H9 (cell line): Measurements from ENCODE around the gene LRFN2. TPM values are rescaled to one million over a fixed set of nuclear protein-coding genes. Genes with fewer than 3 reads are reported as not detected.

Experiments used
- DNase-seq: peaks from one replicate; pipeline ENCODE4 v3.0.0-alpha.2; 2017
- H2AFZ ChIP-seq: one replicate; pipeline ENCODE4 v1.6.1; 2013; ENCODE audit warnings: mild to moderate bottlenecking, low read length, control low read depth, moderate library complexity
- H2AK5ac ChIP-seq: 2 replicates; pipeline ENCODE4 v1.6.1; 2013; ENCODE audit warnings: low read length, control low read depth, mixed read lengths; ENCODE audit not compliant: insufficient read length
- H2BK120ac ChIP-seq: one replicate; pipeline ENCODE4 v1.6.1; 2013; ENCODE audit warnings: low read depth, mild to moderate bottlenecking, low read length, control low read depth, inconsistent platforms; ENCODE audit not compliant: poor library complexity, severe bottlenecking
- H2BK12ac ChIP-seq: 2 replicates; pipeline ENCODE4 v1.6.1; 2013; ENCODE audit warnings: low read length, control low read depth, mixed read lengths, low read depth; ENCODE audit not compliant: insufficient read length
- H2BK15ac ChIP-seq: 2 replicates; pipeline ENCODE4 v1.6.1; 2013; ENCODE audit warnings: low read depth, low read length, control low read depth
- H2BK20ac ChIP-seq: one replicate; pipeline ENCODE4 v1.6.1; 2013; ENCODE audit warnings: low read depth, mild to moderate bottlenecking, low read length, control low read depth, inconsistent platforms; ENCODE audit not compliant: poor library complexity, severe bottlenecking
- H2BK5ac ChIP-seq: 2 replicates; pipeline ENCODE4 v1.6.1; 2013; ENCODE audit warnings: low read length, control low read depth, mixed read lengths; ENCODE audit not compliant: insufficient read length
- H3K14ac ChIP-seq: 2 replicates; pipeline ENCODE4 v1.6.1; 2013; ENCODE audit warnings: low read length, control low read depth; ENCODE audit not compliant: insufficient read depth
- H3K18ac ChIP-seq: 2 replicates; pipeline ENCODE4 v1.6.1; 2013; ENCODE audit warnings: low read depth, mild to moderate bottlenecking, mixed read lengths, low read length, control low read depth; ENCODE audit not compliant: insufficient read length
- H3K23ac ChIP-seq: 2 replicates; pipeline ENCODE4 v1.6.1; 2013; ENCODE audit warnings: low read length, control low read depth, mixed read lengths, low read depth; ENCODE audit not compliant: insufficient read length
- H3K23me2 ChIP-seq: 2 replicates; pipeline ENCODE4 v1.6.1; 2013; ENCODE audit warnings: low read depth, mild to moderate bottlenecking, mixed read lengths, low read length, control low read depth; ENCODE audit not compliant: insufficient read length, poor library complexity, severe bottlenecking
- H3K27ac ChIP-seq: 2 replicates; pipeline ENCODE4 v1.5.1; 2013; ENCODE audit warnings: low read length, control low read depth, mixed read lengths, low read depth; ENCODE audit not compliant: insufficient read length
- H3K27me3 ChIP-seq: 2 replicates; pipeline ENCODE4 v1.6.1; 2013; ENCODE audit warnings: low read length, control low read depth, inconsistent platforms; ENCODE audit not compliant: insufficient read depth
- H3K4ac ChIP-seq: 2 replicates; pipeline ENCODE4 v1.6.1; 2013; ENCODE audit warnings: low read depth, mild to moderate bottlenecking, control low read depth, inconsistent platforms, low read length, moderate library complexity
- H3K4me1 ChIP-seq: 2 replicates; pipeline ENCODE4 v1.6.1; 2013; ENCODE audit warnings: low read length, control low read depth, inconsistent platforms; ENCODE audit not compliant: insufficient read depth
- H3K4me2 ChIP-seq: 2 replicates; pipeline ENCODE4 v1.6.1; 2013; ENCODE audit warnings: low read length, control low read depth, mixed read lengths; ENCODE audit not compliant: insufficient read length, insufficient read depth
- H3K56ac ChIP-seq: 2 replicates; pipeline ENCODE4 v1.6.1; 2013; ENCODE audit warnings: low read depth, mild to moderate bottlenecking, mixed read lengths, low read length, control low read depth; ENCODE audit not compliant: insufficient read length
- H3K79me1 ChIP-seq: 2 replicates; pipeline ENCODE4 v1.6.1; 2013; ENCODE audit warnings: low read depth, mild to moderate bottlenecking, moderate library complexity, low read length, control low read depth, inconsistent platforms; ENCODE audit not compliant: insufficient read depth, poor library complexity, severe bottlenecking
- H3K79me2 ChIP-seq: 2 replicates; pipeline ENCODE4 v1.6.1; 2013; ENCODE audit warnings: low read length, control low read depth, inconsistent platforms; ENCODE audit not compliant: insufficient read depth
- H3K9ac ChIP-seq: 2 replicates; pipeline ENCODE4 v1.6.1; 2013; ENCODE audit warnings: low read length, control low read depth, mixed read lengths; ENCODE audit not compliant: insufficient read length; ENCODE audit errors: extremely low read depth
- H3K9me3 ChIP-seq: one replicate; pipeline ENCODE4 v1.6.1; 2013; ENCODE audit warnings: low read depth, low read length, inconsistent platforms; ENCODE audit not compliant: control insufficient read depth
- H3T11ph ChIP-seq: one replicate; pipeline ENCODE4 v1.6.1; 2013; ENCODE audit warnings: mild to moderate bottlenecking, low read length, control low read depth, inconsistent platforms
- H4K20me1 ChIP-seq: one replicate; pipeline ENCODE4 v1.6.1; 2013; ENCODE audit not compliant: control insufficient read depth, insufficient read length, insufficient read depth
- H4K5ac ChIP-seq: 2 replicates; pipeline ENCODE4 v1.6.1; 2013; ENCODE audit warnings: low read depth, mild to moderate bottlenecking, mixed read lengths, low read length, control low read depth; ENCODE audit not compliant: insufficient read length
- H4K8ac ChIP-seq: replicated peaks from 2 replicates; pipeline ENCODE4 v1.6.1; 2013; ENCODE audit warnings: low read length, control low read depth, mixed read lengths, low read depth; ENCODE audit not compliant: insufficient read length
- H4K91ac ChIP-seq: 2 replicates; pipeline ENCODE4 v1.6.1; 2013; ENCODE audit warnings: low read depth, mild to moderate bottlenecking, moderate library complexity, mixed read lengths, low read length, control low read depth; ENCODE audit not compliant: insufficient read length
- H3K27ac Mint-ChIP-seq, 3 experiments: 2 replicates in 2 of 3; 3 replicates in 1 of 3; pipeline ENCODE4 v1.8.0; 2020 to 2021; ENCODE audit warnings: mixed read lengths in 3 of 3, mild to moderate bottlenecking in 1 of 3, moderate library complexity in 1 of 3
- H3K27me3 Mint-ChIP-seq: 2 replicates; pipeline ENCODE4 v1.8.0; 2021; ENCODE audit warnings: low read depth, mild to moderate bottlenecking, moderate library complexity, mixed read lengths
- H3K36me3 Mint-ChIP-seq, 3 experiments: 2 replicates in 2 of 3; 3 replicates in 1 of 3; pipeline ENCODE4 v1.8.0; 2020 to 2021; ENCODE audit warnings: low read depth in 3 of 3, mixed read lengths in 3 of 3; ENCODE audit not compliant: insufficient read depth in 1 of 3
- H3K4me1 Mint-ChIP-seq, 2 experiments: 2 replicates each; pipeline ENCODE4 v1.8.0; 2020; ENCODE audit warnings: mixed read lengths in 2 of 2
- H3K4me3 Mint-ChIP-seq, 2 experiments: 2 replicates in 1 of 2; 3 replicates in 1 of 2; pipeline ENCODE4 v1.8.0; 2020 to 2021; ENCODE audit warnings: mild to moderate bottlenecking in 2 of 2, mixed read lengths in 2 of 2, moderate library complexity in 1 of 2
- H3K9me3 Mint-ChIP-seq, 2 experiments: 2 replicates in 1 of 2; 3 replicates in 1 of 2; pipeline ENCODE4 v1.8.0; 2020; ENCODE audit warnings: mild to moderate bottlenecking in 2 of 2, mixed read lengths in 2 of 2, moderate library complexity in 1 of 2
- CTCF ChIP-seq: fragments of 200-600 bp; sonication (generic); conservative IDR thresholded peaks from 3 replicates; pipeline ENCODE4 v1.8.0; 2021; ENCODE audit warnings: antibody characterized with exemption, mild to moderate bottlenecking
- WGBS: extraction: QIAGEN DNeasy Blood & Tissue Kit; methylation state at CpG from one replicate; pipeline ENCODE4 v1.1.7; 2013; ENCODE audit warnings: missing lambda C conversion rate, low lambda C conversion rate, mixed read lengths; ENCODE audit not compliant: insufficient read length; ENCODE audit errors: extremely low coverage; 5-methylcytosine and 5-hydroxymethylcytosine counted together
- total RNA-seq: library from RNA; stranded (reverse); gene quantifications from 2 replicates; pipeline ENCODE4 v1.2.1, GENCODE V29; 2021

The LRFN2 gene
- total RNA-seq, 1 experiment from 2014 or later, result 0.11 TPM

DNA sequence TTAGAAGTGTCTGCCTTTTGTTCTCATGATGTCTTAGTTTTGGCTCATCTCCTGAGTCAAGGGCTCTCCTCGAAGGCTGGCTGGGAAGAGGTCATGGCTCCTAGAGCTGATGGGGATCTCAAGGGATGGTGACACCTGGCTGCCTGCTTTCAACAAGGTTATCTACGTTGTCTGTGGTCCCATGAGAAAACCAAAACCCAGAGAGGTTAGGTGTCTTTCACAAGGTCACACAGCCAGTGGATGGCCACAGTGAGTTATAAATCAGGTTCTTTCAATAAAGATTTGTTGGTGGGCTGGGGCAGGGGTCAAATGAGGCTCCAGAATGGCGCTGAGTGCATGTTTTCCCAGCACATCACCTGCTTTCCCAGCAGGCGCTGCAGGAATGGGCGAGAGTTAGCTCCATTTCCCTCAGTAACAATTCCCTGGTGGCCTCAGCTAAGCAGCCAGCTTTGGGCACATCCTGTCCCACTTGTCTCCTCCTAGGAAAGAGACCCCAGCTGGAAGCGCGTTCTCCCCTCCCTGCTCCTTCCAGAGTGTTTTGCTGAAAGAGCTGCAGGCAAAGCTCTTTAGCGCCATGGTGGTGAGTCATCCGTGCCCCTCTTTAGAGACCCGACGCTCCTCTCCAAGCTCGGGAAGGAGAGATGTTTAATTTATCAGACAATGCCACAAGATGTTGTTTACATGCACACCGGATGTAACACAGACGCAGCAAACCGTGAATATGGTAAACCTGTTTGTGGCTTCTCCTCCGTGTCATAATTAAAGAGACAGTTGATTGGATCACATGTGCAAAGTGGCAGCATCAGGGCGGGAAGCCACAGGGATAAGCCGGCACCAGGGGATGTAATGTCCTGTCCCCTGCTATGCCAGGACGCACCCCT is 109.7 kb downstream of the LRFN2 start:
- Histone ChIP-seq H3K18ac (no peak overlapping the region), H3K27me3 (no peaks in the 10 kb centered on the region), H4K5ac (no peak overlapping the region), H3K27ac (no peak overlapping the region), H3K23ac (no peak overlapping the region), H3K4me2 (peak overlapping the region; percentile 11), H2BK120ac (no peak overlapping the region), H3K14ac (peak overlapping the region; percentile 60; the same call in 1 of the 2 replicates), H3K9me3 (no peaks in the 10 kb centered on the region), H2BK5ac (no peak overlapping the region), H4K8ac (no peak overlapping the region), H3K4ac (no peak overlapping the region), H3T11ph (no peak overlapping the region), H3K9ac (no peak overlapping the region), H4K91ac (no peak overlapping the region), H2BK12ac (no peak overlapping the region), H2AFZ (no peak overlapping the region), H3K79me1 (no peaks in the 10 kb centered on the region), H3K79me2 (no peaks in the 10 kb centered on the region), H3K23me2 (no peaks in the 10 kb centered on the region), H4K20me1 (no peaks in the 10 kb centered on the region), H2BK20ac (no peak overlapping the region), H2AK5ac (no peak overlapping the region), H3K4me1 (peaks cover 4% of the 10 kb centered on the region; the same call in 1 of the 2 replicates), H3K56ac (no peak overlapping the region), H2BK15ac (no peak overlapping the region)
- DNase-seq, result peak; percentile 74
- no peaks in the 10 kb centered on the region; a peak in 1 of 5 replicates for H3K9me3 Mint-ChIP-seq
- peak overlapping the region in 1 of 3 experiments; percentile 36; a peak in 1 of 7 replicates for H3K27ac Mint-ChIP-seq
- peaks cover 20% of the 10 kb centered on the region for H3K27me3 Mint-ChIP-seq
- TF ChIP-seq CTCF, result peak; percentile 26; the same call in 2 of the 3 replicates
- no CpG with 5 or more reads among the region's 19 CpGs for WGBS
- H3K36me3 Mint-ChIP-seq, result no peaks in the 10 kb centered on the region; a peak in 1 of 7 replicates
- H3K4me1 Mint-ChIP-seq, result peaks cover 31 to 37% of the 10 kb centered on the region in 2 experiments
- H3K4me3 Mint-ChIP-seq, result peak overlapping the region; percentile 9 to 33; a peak in 3 of 5 replicates
